Fibroblast of pulmonary artery (primary cell): ENCODE results near the gene FKBP9.
"Not testable (repeated sequence)": the region's sequence is repeated elsewhere in the genome, so short reads cannot be mapped to it uniquely, and the experiment has no call there.

Experiments used
- DNase-seq: peaks from one replicate; pipeline ENCODE4 v3.0.0-alpha.2; 2010; ENCODE audit warnings: low read depth
- H3K4me3 ChIP-seq: replicated peaks from 2 replicates; pipeline ENCODE4 v1.5.1; 2011; ENCODE audit warnings: low read depth, mild to moderate bottlenecking, control low read depth, low read length, moderate library complexity
- TF ChIP-seq, protein P1 (sequence below): IDR thresholded peaks from 2 replicates; pipeline ENCODE4 v1.5.1; 2011; ENCODE audit warnings: mild to moderate bottlenecking, control low read depth, low read length, inconsistent platforms; ENCODE audit errors: missing control alignments

The FKBP9 gene

DNA sequence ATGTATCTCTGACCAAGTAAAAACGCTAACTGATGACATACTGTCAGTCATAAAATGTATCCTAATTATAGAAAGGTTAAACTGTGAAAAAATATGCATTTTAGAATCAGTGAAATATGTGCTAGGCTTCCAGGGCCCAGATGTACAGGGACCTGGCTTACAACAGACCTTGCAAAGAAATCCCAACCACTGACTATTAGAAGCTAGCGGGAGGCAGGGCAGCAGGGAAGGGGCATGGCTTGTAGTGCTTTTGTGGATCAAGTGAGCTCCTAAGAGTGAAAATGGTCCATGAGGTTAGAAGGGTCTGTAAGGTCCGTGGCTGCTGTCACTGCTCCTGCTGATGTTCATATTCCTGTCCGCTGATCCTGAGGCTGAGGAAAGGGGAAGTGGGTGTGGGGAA is 40.7 kb downstream of the FKBP9 start:
- peak; percentile 3 for DNase-seq
- H3K4me3 ChIP-seq, result not testable (repeated sequence)

DNA sequence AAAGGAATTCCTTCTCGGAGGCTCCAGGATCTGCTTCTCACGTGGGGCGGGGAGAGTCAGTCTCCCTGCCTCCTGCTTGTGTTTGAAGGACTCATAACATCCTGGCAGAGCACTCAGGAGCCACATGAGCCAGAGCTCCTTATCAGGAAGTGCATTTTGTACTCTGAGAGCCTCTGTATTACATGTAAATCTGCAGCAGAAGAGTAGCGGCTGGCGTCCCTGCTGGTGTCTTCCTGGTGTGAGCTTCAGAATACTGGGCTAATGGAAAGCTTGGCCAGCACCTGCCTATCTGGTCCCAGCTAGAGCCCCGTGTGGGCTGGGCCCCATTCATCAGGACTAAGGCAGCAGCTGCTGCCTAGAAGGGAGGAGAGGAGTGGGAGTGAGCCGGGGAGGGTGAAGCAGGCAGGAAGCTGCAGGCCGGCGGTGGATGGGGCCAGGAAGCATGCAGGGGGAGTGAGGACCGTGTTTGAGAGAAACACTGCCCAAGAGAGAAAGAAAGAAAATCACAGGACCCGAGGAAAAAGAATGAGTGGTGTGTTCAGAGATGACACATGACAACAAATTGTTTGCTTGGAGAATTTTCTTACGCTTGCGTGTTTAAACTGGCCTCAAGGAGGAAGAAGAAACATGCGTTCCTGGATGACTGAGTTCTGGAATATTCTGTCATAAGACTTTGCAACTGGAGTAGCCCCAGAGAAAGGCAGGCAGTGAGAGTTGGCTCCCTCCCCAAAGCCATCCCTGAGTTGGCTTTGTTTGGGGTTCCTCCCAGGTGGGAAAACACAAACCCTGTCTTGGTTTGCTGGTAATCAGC is 41.3 kb downstream of the FKBP9 start:
- H3K4me3 ChIP-seq, result peak overlapping the region; percentile 21
- peak; percentile 88 for DNase-seq

DNA sequence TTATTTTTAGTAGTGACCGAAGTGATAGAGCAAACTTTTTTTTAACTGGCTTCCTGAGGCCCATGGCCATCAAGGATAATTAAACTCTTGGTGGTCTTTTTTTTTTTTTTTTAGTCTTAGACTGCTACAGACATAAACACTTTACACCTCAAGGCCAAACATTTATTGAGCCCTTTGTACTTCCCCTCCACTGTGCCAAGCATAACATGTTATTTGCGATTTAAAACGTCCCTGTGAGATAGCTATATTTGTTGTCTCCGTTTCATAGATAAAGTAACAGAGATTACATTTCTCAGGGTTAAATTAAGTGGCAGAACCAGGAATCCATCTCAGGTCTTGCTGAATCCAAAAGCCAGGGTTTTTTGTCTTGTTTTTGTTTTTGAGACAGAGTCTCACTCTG is 42.1 kb downstream of the FKBP9 start:
- DNase-seq, result peak; percentile 3
- not testable (repeated sequence) for H3K4me3 ChIP-seq

DNA sequence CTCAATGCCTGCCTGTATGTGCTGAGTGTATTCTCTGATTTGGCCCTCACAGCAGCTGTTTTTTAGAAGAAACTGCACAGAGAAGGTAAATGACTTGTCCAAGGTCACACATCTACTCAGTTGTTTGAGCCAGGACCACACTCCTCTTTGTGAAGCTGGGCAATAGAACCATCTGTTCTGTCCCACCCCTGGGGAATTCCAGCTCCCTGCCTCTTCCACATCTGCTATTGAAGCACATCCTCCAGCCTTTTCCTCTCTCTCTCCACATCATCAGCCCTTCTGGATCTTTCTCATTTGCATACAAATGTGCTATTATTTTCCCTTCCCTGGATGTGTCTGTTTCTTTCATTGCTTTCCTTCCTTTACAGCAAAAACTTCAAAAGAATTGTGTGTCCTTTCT is 45.9 kb downstream of the FKBP9 start:
- DNase-seq, H3K4me3 ChIP-seq: not testable (repeated sequence)

DNA sequence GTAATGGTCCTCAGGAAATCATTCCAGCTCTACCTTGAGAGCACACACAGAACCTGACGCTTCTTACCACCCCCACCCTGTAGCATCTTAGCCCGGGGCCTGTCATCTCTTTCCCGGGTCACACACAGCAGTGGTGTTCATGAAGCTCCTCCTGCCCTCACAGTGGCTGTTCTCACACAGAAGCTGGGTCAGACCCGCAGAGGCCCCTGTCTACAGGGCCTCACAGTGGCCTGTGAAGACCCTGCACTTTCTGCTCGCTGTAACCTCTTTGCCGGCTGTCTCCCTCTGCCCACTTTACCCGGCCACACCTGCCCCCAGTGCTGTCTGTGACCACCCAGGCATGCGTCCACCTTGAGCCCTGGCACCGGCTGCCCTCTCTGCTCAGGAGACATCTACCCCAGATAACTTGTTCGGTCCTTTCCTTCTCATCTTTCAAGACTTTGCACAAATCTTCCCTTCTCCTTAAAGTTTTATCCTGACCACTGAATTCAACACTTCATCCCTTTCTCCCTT is 46.9 kb downstream of the FKBP9 start:
- H3K4me3 ChIP-seq, DNase-seq: not testable (repeated sequence)

DNA sequence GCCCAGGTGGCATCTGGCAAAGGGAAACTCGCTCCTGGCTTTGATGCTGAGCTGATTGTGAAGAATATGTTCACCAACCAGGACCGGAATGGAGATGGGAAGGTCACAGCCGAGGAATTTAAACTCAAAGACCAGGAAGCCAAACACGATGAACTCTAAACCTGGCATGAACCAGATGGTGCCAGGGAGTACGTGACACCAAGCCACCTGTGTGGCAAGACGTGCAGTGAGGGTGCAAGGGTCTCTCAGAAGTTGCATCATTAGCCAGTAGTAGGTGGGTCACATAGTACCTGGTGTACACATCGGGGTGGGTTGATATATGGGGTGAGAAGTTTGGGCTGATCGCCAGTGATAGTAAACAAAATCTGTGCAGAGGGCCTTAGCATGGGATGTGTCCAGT is 48.0 kb downstream of the FKBP9 start:
- not testable (repeated sequence) for DNase-seq, H3K4me3 ChIP-seq

DNA sequence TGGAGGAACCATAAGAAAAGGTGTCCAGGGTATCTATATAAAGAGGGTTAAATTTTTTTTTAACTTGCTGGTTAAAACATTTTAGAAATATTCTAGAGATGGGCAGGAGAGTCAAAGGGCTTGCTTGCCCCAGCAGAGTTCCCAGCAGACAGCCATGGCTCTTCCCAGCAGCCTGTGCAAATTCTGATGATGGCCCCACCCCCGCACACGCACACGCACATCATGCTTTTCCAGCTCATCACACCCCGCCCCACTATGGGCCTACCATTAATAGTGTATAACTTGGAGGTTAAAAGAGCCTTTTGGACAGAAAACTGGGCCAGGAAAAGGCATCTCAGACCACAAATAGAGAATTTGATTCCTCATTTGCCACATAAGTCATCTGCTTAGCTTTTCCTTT is 48.5 kb downstream of the FKBP9 start:
- H3K4me3 ChIP-seq, DNase-seq: not testable (repeated sequence)

DNA sequence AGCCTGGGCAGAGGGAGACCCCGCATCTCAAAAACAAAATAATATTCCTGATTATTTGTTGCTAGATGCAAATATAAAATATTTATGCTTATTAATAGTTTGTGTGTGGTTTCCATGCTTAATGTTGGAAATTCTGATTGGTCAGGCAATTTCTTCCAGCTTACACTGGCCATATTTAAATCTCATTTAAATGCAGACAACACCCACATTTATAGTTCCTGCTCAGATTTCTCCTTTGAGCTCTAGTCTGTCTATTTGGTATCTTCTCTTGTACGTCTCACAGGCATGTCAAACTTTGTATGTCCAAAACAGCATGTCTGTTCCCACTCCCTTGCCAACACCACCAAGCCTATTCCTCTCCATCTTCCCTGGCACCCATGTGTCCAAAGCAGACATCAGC is 52.5 kb downstream of the FKBP9 start:
- no peak for DNase-seq
- no peak overlapping the region for H3K4me3 ChIP-seq

DNA sequence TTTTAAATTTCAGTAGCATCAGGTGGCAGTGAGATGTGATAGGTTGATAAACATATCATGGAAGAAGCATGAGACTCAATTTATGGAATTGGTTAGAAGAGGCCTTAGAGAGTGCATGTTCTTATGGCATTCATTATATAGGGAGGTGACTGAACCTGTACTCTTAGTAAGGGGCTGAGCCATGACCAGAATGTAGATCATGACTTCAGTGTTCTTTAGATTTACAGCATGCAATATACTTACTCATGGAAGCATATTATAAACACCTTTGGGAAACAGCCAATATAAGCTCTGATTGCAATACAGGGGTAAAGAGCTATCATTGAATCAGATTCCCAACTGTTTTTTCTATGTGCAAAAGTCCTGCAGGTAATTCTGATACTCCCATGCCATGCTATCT is 55.1 kb downstream of the FKBP9 start:
- no peak overlapping the region for H3K4me3 ChIP-seq
- DNase-seq, result no peak
- TF ChIP-seq, protein P1, sequence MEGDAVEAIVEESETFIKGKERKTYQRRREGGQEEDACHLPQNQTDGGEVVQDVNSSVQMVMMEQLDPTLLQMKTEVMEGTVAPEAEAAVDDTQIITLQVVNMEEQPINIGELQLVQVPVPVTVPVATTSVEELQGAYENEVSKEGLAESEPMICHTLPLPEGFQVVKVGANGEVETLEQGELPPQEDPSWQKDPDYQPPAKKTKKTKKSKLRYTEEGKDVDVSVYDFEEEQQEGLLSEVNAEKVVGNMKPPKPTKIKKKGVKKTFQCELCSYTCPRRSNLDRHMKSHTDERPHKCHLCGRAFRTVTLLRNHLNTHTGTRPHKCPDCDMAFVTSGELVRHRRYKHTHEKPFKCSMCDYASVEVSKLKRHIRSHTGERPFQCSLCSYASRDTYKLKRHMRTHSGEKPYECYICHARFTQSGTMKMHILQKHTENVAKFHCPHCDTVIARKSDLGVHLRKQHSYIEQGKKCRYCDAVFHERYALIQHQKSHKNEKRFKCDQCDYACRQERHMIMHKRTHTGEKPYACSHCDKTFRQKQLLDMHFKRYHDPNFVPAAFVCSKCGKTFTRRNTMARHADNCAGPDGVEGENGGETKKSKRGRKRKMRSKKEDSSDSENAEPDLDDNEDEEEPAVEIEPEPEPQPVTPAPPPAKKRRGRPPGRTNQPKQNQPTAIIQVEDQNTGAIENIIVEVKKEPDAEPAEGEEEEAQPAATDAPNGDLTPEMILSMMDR, result no peak

More for the DNA sequence above, 52.5 kb downstream of the FKBP9 start:
- TF ChIP-seq, protein P1, result no peak

DNA sequence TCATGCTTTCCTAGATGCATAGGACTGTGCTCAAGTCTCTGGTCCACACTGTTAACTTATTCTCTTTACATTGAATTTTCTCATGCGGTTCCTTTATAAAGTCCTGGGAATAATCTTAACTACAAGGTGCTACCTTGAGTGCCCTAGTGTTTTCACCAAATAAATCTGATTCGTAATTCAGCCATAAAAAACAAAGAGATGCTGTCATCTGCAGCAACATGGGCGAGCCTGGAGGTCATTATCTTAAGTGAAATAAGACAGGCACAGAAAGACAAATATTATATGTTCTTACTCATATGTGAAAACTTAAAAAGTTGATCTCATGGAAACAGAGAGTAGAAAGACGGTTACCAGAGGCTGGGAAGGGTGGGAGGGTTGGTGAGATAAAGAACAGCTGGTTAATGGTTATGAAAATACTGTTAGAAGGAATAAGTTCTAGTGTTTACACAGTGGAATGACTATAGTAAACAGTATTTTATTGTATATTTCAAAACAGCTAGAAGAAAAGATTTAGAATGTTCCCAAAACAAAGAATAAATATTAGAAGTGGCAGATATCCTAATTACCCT is 67.0 kb downstream of the FKBP9 start:
- DNase-seq, result peak; percentile 3
- TF ChIP-seq, protein P1, result no peak
- no peak overlapping the region for H3K4me3 ChIP-seq

DNA sequence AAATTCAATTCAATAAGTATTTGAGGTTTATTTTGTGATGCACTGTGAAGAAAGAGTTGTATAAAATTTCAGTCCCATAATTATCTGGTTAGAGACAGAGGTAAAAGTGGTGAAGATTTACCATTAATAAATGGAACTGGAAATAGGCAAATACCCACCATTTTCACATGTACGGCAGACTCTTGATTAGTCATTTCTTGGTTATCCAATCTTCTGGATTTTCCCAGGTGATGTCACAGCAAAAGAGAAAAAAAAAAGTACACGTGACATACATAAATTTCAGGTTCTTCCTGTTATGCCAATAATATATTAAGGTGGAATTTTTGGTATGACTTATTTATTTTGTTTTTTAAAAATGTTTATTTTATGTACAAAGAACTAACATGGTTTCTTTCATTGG is 78.5 kb downstream of the FKBP9 start:
- no peak for DNase-seq
- no peak overlapping the region for H3K4me3 ChIP-seq
- TF ChIP-seq, protein P1, result no peak
